IMR-90 (cell line): ENCODE data around the gene TSSK3. TPM values are rescaled to one million over a fixed set of nuclear protein-coding genes. Genes with fewer than 3 reads are reported as not detected.

Source experiments
- ATAC-seq: fragments of 200-7000 bp; cut with Tn5 transposase; 2 replicates; pipeline ENCODE4 v1.9.1; 2020; ENCODE audit warnings: low read depth, mild to moderate bottlenecking, moderate library complexity
- BruUV-seq: library from RNA; stranded (reverse); fragments of 400-500 nt; replicated peaks from 2 replicates; lab custom pipeline; 2021; lab: Mats Ljungman, UMichigan
- CTCF ChIA-PET: fragments of 300-600 bp; formaldehyde crosslinking; extraction: SDS; loops from one replicate; lab custom pipeline; 2021; ENCODE audit warnings: antibody characterized with exemption; lab: Yijun Ruan, JAX
- POLR2A ChIA-PET: fragments of 300-600 bp; sonication (Branson Sonifier 250); formaldehyde crosslinking; loops from one replicate; lab custom pipeline; 2022; ENCODE audit warnings: antibody characterized with exemption; ENCODE audit not compliant: unreplicated experiment; lab: Charles Lee
- DNase-seq: peaks from one replicate; pipeline ENCODE4 v3.0.0; 2013
- H2AFZ ChIP-seq: replicated peaks from 2 replicates; pipeline ENCODE3; 2013; ENCODE audit warnings: low read length, mild to moderate bottlenecking; ENCODE audit not compliant: poor library complexity
- H2AK5ac ChIP-seq: 2 replicates; pipeline ENCODE4 v1.6.1; 2013; ENCODE audit warnings: low read depth, low read length, inconsistent platforms
- H2AK9ac ChIP-seq: replicated peaks from 2 replicates; pipeline ENCODE3; 2013; ENCODE audit warnings: mild to moderate bottlenecking, low read depth, low read length, moderate library complexity; ENCODE audit not compliant: poor library complexity
- H2BK120ac ChIP-seq: 2 replicates; pipeline ENCODE4 v1.6.1; 2013; ENCODE audit warnings: low read depth, low read length, inconsistent platforms
- H2BK15ac ChIP-seq: 3 replicates; pipeline ENCODE4 v1.6.1; 2013; ENCODE audit warnings: low read depth, low read length, inconsistent platforms
- H2BK20ac ChIP-seq: 2 replicates; pipeline ENCODE4 v1.6.1; 2013; ENCODE audit warnings: low read depth, mild to moderate bottlenecking, inconsistent platforms, low read length, moderate library complexity
- H2BK5ac ChIP-seq: 2 replicates; pipeline ENCODE4 v1.6.1; 2013; ENCODE audit warnings: mild to moderate bottlenecking, low read depth, low read length, inconsistent platforms; ENCODE audit not compliant: poor library complexity, severe bottlenecking
- H3K14ac ChIP-seq: replicated peaks from 2 replicates; pipeline ENCODE4 v1.6.1; 2013; ENCODE audit warnings: low read depth, low read length, inconsistent platforms
- H3K18ac ChIP-seq: 2 replicates; pipeline ENCODE4 v1.6.1; 2013; ENCODE audit warnings: low read depth, low read length, control low read depth
- H3K23ac ChIP-seq: 2 replicates; pipeline ENCODE4 v1.6.1; 2013; ENCODE audit warnings: low read depth, low read length, inconsistent platforms
- H3K27ac ChIP-seq: 2 replicates; pipeline ENCODE4 v1.5.1; 2013; ENCODE audit warnings: mild to moderate bottlenecking, control low read depth, low read length; ENCODE audit not compliant: insufficient read depth
- H3K27me3 ChIP-seq: 2 replicates; pipeline ENCODE4 v1.6.1; 2013; ENCODE audit warnings: low read length; ENCODE audit not compliant: control insufficient read depth, insufficient read depth
- H3K36me3 ChIP-seq: 2 replicates; pipeline ENCODE4 v1.6.1; 2013; ENCODE audit warnings: low read length, mixed read lengths; ENCODE audit not compliant: control insufficient read depth, insufficient read depth
- H3K4ac ChIP-seq: 2 replicates; pipeline ENCODE4 v1.6.1; 2013; ENCODE audit warnings: low read depth, low read length, inconsistent platforms
- H3K4me1 ChIP-seq: 2 replicates; pipeline ENCODE4 v1.6.1; 2013; ENCODE audit warnings: low read length, mixed read lengths; ENCODE audit not compliant: control insufficient read depth, insufficient read depth
- H3K4me2 ChIP-seq: 2 replicates; pipeline ENCODE4 v1.6.1; 2013; ENCODE audit warnings: low read depth, mild to moderate bottlenecking, control low read depth, low read length, moderate library complexity
- H3K4me3 ChIP-seq: 2 replicates; pipeline ENCODE4 v1.5.1; 2013; ENCODE audit warnings: low read depth, mild to moderate bottlenecking, control low read depth, low read length, moderate library complexity; ENCODE audit not compliant: insufficient read depth
- H3K56ac ChIP-seq: 2 replicates; pipeline ENCODE4 v1.6.1; 2013; ENCODE audit warnings: low read length, inconsistent platforms; ENCODE audit not compliant: insufficient read depth; ENCODE audit errors: extremely low read depth
- H3K79me1 ChIP-seq, 2 experiments: 2 replicates each; pipeline ENCODE4 v1.6.1; 2013; ENCODE audit warnings: low read length in 2 of 2, inconsistent platforms in 1 of 2, low read depth in 1 of 2
- H3K9ac ChIP-seq: 2 replicates; pipeline ENCODE4 v1.6.1; 2013; ENCODE audit warnings: low read depth, low read length, control low read depth
- H3K9me1 ChIP-seq: 2 replicates; pipeline ENCODE4 v1.6.1; 2013; ENCODE audit warnings: low read length, inconsistent platforms; ENCODE audit not compliant: insufficient read depth
- H3K9me3 ChIP-seq: 2 replicates; pipeline ENCODE4 v1.6.1; 2013; ENCODE audit warnings: low read length; ENCODE audit not compliant: control insufficient read depth, insufficient read depth
- H4K20me1 ChIP-seq: 2 replicates; pipeline ENCODE4 v1.6.1; 2013; ENCODE audit warnings: low read length, inconsistent platforms; ENCODE audit not compliant: insufficient read depth
- H4K5ac ChIP-seq: 2 replicates; pipeline ENCODE4 v1.6.1; 2013; ENCODE audit warnings: mild to moderate bottlenecking, low read depth, low read length, control low read depth
- H4K8ac ChIP-seq, 2 experiments: 2 replicates each; pipeline ENCODE4 v1.6.1; 2013; ENCODE audit warnings: low read depth in 2 of 2, low read length in 2 of 2, control low read depth in 1 of 2, inconsistent platforms in 1 of 2
- H4K91ac ChIP-seq: 2 replicates; pipeline ENCODE4 v1.6.1; 2013; ENCODE audit warnings: low read depth, low read length, inconsistent platforms; ENCODE audit not compliant: insufficient read depth
- CEBPB ChIP-seq: IDR thresholded peaks from 2 replicates; pipeline ENCODE4 v1.6.1; 2012; ENCODE audit warnings: low read depth, low read length, improper control_type of control experiment
- SMC3 ChIP-seq: fragments of 150-350 bp; IDR thresholded peaks from 2 replicates; pipeline ENCODE4 v1.6.1; 2016; ENCODE audit warnings: low read depth, mild to moderate bottlenecking, antibody characterized with exemption, low read length, moderate library complexity
- WGBS, 2 experiments: methylation state at CpG; one replicate each; pipeline versions ENCODE4 v1.1.5 to v1.1.7; 2013; ENCODE audit warnings: missing lambda C conversion rate in 2 of 2; ENCODE audit not compliant: insufficient read length in 1 of 2; ENCODE audit errors: extremely low coverage in 2 of 2; 5-methylcytosine and 5-hydroxymethylcytosine counted together
- dilution Hi-C: fragments of 300-500 bp; cut with HindIII; formaldehyde crosslinking; loops from one replicate; pipeline ENCODE4 v1.14.3; 2018; ENCODE audit warnings: low sequenced_read_pairs; ENCODE audit not compliant: unreplicated experiment
- in situ Hi-C: fragments of 300-500 bp; cut with MboI; formaldehyde crosslinking; loops from 3 replicates; pipeline ENCODE4 v1.14.3; 2019; ENCODE audit warnings: low sequenced_read_pairs, inconsistent platforms, mixed read lengths
- intact Hi-C: fragments of 100-400 bp; cut with micrococcal nuclease; formaldehyde crosslinking; loops from 2 replicates; pipeline ENCODE4 v1.10.0; 2022
- polyA plus RNA-seq, 3 experiments: library from polyadenylated mRNA; depleted of rRNA; stranded (reverse); fragments of >200 nt; gene quantifications; 2 replicates each; pipeline ENCODE4 v1.2.3, GENCODE V29; 2012; ENCODE audit warnings: low replicate concordance in 1 of 3
- total RNA-seq: library from RNA; depleted of rRNA; stranded (reverse); fragments of >200 nt; gene quantifications from 2 replicates; pipeline ENCODE4 v1.2.3, GENCODE V29; 2012

The TSSK3 gene
- total and polyA plus RNA-seq, 2 of the 4 experiments (the other 2 are of a cell fraction), result 0.96 TPM; not detected in 1

DNA sequence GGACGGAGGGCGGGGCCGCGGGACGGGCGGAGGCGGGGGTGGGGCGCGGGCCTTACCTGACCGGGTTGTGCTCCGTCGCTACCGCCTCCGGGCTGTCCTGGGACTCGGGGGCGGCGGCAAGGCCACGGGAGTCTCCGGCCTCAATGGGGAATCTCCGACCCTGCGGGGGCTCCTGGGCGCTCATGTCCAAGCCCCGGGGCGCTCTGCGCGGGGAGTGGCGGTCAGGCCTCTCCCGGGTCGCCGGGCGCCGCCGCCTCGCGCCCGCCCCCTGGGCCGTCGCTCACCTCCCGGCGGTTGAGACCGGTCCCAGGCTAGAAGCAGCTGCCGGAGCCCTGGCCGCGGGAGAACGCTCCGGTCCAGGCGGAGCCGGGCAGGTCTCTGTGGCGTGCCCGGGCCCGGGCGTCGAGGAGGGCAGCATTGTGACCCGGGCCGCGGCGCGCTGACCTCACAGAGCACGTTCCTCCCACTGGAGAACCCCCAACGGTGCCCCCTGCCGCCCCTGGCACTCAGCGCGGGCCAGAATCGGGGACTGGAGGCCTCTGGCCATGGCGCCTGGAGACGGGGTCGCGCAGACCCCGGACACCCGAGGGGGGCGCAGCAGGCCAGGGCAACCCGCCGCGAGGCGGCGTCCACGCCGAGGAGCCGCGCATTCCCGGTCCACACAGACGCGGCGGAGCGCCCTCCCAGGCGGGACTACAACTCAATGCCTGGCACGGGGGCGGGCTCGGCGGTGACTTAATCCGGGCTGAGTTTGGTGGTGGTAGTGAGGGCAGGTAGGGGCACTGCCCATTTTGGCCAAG lies 465 bp upstream of the TSSK3 start:
- no peaks in the 10 kb centered on the region for H3K9me3 ChIP-seq
- no peak overlapping the region for H3K18ac ChIP-seq
- H3K23ac ChIP-seq, result no peak overlapping the region; the same call in 1 of the 2 replicates
- H3K4ac ChIP-seq, result no peak overlapping the region; the same call in 1 of the 2 replicates
- ChIA-PET CTCF (no interaction called here), POLR2A (no interaction called here)
- peak overlapping the region; percentile 46 for H2AK9ac ChIP-seq
- H3K27ac ChIP-seq, result no peak overlapping the region
- H2AK5ac ChIP-seq, result no peak overlapping the region
- no peak overlapping the region for H3K9ac ChIP-seq
- no peaks in the 10 kb centered on the region for H3K27me3 ChIP-seq
- dilution Hi-C loops, result no loop called here
- H3K4me1 ChIP-seq, result no peaks in the 10 kb centered on the region
- H3K14ac ChIP-seq, result no peak overlapping the region
- intact Hi-C loops, result no loop called here
- peaks cover 0 to 3% of the 10 kb centered on the region in 2 experiments; a peak in 1 of 4 replicates for H3K79me1 ChIP-seq
- TF ChIP-seq CEBPB (no peak), SMC3 (0 out of 2 replicates have a peak, but pooled peaks have one; percentile 5)
- H4K5ac ChIP-seq, result no peak overlapping the region
- H2BK15ac ChIP-seq, result no peak overlapping the region
- in situ Hi-C loops, result no loop called here
- BruUV-seq, result no TSS peak
- WGBS, 2 experiments, result 7% methylated on average over 19 of the region's 91 CpGs; no CpG with 5 or more reads in 1 of the 2 experiments
- no peak overlapping the region for H3K4me2 ChIP-seq
- H3K9me1 ChIP-seq, result 0 out of 2 replicates have a peak, but pooled peaks cover 4% of the 10 kb centered on the region
- H4K20me1 ChIP-seq, result no peaks in the 10 kb centered on the region; the same call in 1 of the 2 replicates
- H3K4me3 ChIP-seq, result no peak overlapping the region
- no peak overlapping the region for H4K91ac ChIP-seq
- H2BK5ac ChIP-seq, result no peak overlapping the region
- no peak overlapping the region for H2BK20ac ChIP-seq
- DNase-seq (no peak), ATAC-seq (peak; percentile 52)
- H3K56ac ChIP-seq, result no peak overlapping the region
- peak overlapping the region; percentile 77 for H2AFZ ChIP-seq
- no peak overlapping the region for H2BK120ac ChIP-seq
- peak overlapping the region in 1 of 2 experiments; percentile 27; a peak in 1 of 4 replicates for H4K8ac ChIP-seq
- H3K36me3 ChIP-seq, result peaks cover 25% of the 10 kb centered on the region
